PC-3 (cell line): ENCODE data around the gene SYT6. TPM values are rescaled to one million over a fixed set of nuclear protein-coding genes. Genes with fewer than 3 reads are reported as not detected.

Source experiments
- ATAC-seq: fragments of 200-7000 bp; cut with Tn5 transposase; 2 replicates; pipeline ENCODE4 v1.9.1; 2020; ENCODE audit warnings: mild to moderate bottlenecking, moderate library complexity
- Bru-seq: library from RNA; stranded (reverse); fragments of 400-500 nt; gene quantifications from one replicate; lab custom pipeline; 2021; lab: Mats Ljungman, UMichigan
- BruChase-seq, 2 experiments: library from RNA; stranded (reverse); fragments of 400-500 nt; gene quantifications; one replicate each; lab custom pipeline; 2021; lab: Mats Ljungman, UMichigan
- BruUV-seq: library from RNA; stranded (reverse); fragments of 400-500 nt; replicated peaks from 2 replicates; lab custom pipeline; 2021; lab: Mats Ljungman, UMichigan
- CTCF ChIA-PET: fragments of 300-600 bp; sonication (Branson Sonifier 250); formaldehyde crosslinking; loops from one replicate; lab custom pipeline; 2022; ENCODE audit warnings: antibody characterized with exemption; lab: Charles Lee
- POLR2A ChIA-PET: fragments of 300-600 bp; sonication (Branson Sonifier 250); formaldehyde crosslinking; loops from one replicate; lab custom pipeline; 2022; ENCODE audit warnings: antibody characterized with exemption; ENCODE audit not compliant: unreplicated experiment; lab: Charles Lee
- DNase-seq: peaks from one replicate; pipeline ENCODE4 v3.0.0-alpha.2; 2015
- H2AFZ ChIP-seq: fragments of 300-600 bp; sonication (generic); 2 replicates; pipeline ENCODE4 v1.6.0; 2016; ENCODE audit warnings: antibody characterized with exemption, low read length
- H3F3A ChIP-seq: fragments of 300-600 bp; sonication (generic); one replicate; pipeline ENCODE4 v1.6.0; 2017; ENCODE audit warnings: antibody characterized with exemption, low read length, control low read depth, mild to moderate bottlenecking; ENCODE audit not compliant: unreplicated experiment
- H3K27ac ChIP-seq: fragments of 300-600 bp; sonication (generic); 2 replicates; pipeline ENCODE4 v1.5.1; 2016; ENCODE audit warnings: mild to moderate bottlenecking, low read length
- H3K27me3 ChIP-seq: fragments of 300-600 bp; sonication (generic); 2 replicates; pipeline ENCODE4 v1.6.1; 2016; ENCODE audit warnings: low read length, mixed read lengths
- H3K36me3 ChIP-seq: fragments of 300-600 bp; sonication (generic); 2 replicates; pipeline ENCODE4 v1.6.1; 2016; ENCODE audit warnings: low read depth, mixed run types, low read length, mixed read lengths
- H3K4me1 ChIP-seq: fragments of 300-600 bp; sonication (generic); 2 replicates; pipeline ENCODE4 v1.5.1; 2016; ENCODE audit warnings: low read length; ENCODE audit not compliant: insufficient read depth
- H3K4me2 ChIP-seq: fragments of 300-600 bp; sonication (generic); 2 replicates; pipeline ENCODE4 v1.6.0; 2016; ENCODE audit warnings: low read length
- H3K4me3 ChIP-seq: fragments of 300-600 bp; sonication (generic); 2 replicates; pipeline ENCODE4 v1.5.1; 2016; ENCODE audit warnings: mild to moderate bottlenecking, low read length, mixed read lengths
- H3K79me2 ChIP-seq: fragments of 300-600 bp; sonication (generic); 2 replicates; pipeline ENCODE4 v1.6.1; 2017; ENCODE audit warnings: low read length, mixed read lengths
- H3K9ac ChIP-seq: fragments of 300-600 bp; sonication (generic); 2 replicates; pipeline ENCODE4 v1.6.0; 2016; ENCODE audit warnings: mild to moderate bottlenecking, low read length
- H3K9me2 ChIP-seq: fragments of 300-600 bp; sonication (generic); replicated peaks from 2 replicates; pipeline ENCODE4 v1.6.1; 2016; ENCODE audit warnings: mixed run types, low read length, mixed read lengths
- H3K9me3 ChIP-seq: fragments of 300-600 bp; sonication (generic); 2 replicates; pipeline ENCODE4 v1.6.1; 2016; ENCODE audit warnings: low read length, mixed read lengths
- H4K20me1 ChIP-seq: fragments of 300-600 bp; sonication (generic); 2 replicates; pipeline ENCODE4 v1.6.1; 2016; ENCODE audit warnings: low read length, mixed read lengths
- CTCF ChIP-seq: fragments of 300-600 bp; sonication (generic); conservative IDR thresholded peaks from 2 replicates; pipeline ENCODE4 v1.5.1; 2017; ENCODE audit warnings: antibody characterized with exemption, low read depth, mild to moderate bottlenecking, low read length
- EZH2 ChIP-seq: fragments of 300-600 bp; sonication (generic); IDR thresholded peaks from one replicate; pipeline ENCODE4 v1.6.1; 2017; ENCODE audit warnings: antibody characterized with exemption, mild to moderate bottlenecking, low read length; ENCODE audit not compliant: unreplicated experiment
- EZH2phosphoT487 ChIP-seq: fragments of 300-600 bp; sonication (generic); IDR thresholded peaks from 2 replicates; pipeline ENCODE4 v1.6.1; 2018; ENCODE audit warnings: mild to moderate bottlenecking, antibody characterized with exemption, low read length, borderline replicate concordance
- intact Hi-C: fragments of 100-400 bp; cut with micrococcal nuclease; formaldehyde crosslinking; loops from 2 replicates; pipeline ENCODE4 v1.9.0; 2023
- long read RNA-seq: library from polyadenylated mRNA; unstranded; transcript quantifications from one replicate; pipeline ENCODE4 v2.0.0, GENCODE V29; 2021; ENCODE audit not compliant: unreplicated experiment
- total RNA-seq: library from RNA; depleted of rRNA; stranded (reverse); fragments of >200 nt; gene quantifications from 2 replicates; pipeline ENCODE4 v1.2.3, GENCODE V29; 2014; rRNA removed

The SYT6 gene
- not detected in 2 replicates for total RNA-seq
- percentile 1 among the genes with signal in this experiment for Bru-seq, nascent RNA
- percentile 3 among the genes with signal in this experiment for BruChase-seq, experiment 1, labeled RNA remaining after a 6-hour chase
- BruChase-seq, experiment 2, labeled RNA remaining after a 2-hour chase: not detected
- long read RNA-seq: 0 reads

DNA sequence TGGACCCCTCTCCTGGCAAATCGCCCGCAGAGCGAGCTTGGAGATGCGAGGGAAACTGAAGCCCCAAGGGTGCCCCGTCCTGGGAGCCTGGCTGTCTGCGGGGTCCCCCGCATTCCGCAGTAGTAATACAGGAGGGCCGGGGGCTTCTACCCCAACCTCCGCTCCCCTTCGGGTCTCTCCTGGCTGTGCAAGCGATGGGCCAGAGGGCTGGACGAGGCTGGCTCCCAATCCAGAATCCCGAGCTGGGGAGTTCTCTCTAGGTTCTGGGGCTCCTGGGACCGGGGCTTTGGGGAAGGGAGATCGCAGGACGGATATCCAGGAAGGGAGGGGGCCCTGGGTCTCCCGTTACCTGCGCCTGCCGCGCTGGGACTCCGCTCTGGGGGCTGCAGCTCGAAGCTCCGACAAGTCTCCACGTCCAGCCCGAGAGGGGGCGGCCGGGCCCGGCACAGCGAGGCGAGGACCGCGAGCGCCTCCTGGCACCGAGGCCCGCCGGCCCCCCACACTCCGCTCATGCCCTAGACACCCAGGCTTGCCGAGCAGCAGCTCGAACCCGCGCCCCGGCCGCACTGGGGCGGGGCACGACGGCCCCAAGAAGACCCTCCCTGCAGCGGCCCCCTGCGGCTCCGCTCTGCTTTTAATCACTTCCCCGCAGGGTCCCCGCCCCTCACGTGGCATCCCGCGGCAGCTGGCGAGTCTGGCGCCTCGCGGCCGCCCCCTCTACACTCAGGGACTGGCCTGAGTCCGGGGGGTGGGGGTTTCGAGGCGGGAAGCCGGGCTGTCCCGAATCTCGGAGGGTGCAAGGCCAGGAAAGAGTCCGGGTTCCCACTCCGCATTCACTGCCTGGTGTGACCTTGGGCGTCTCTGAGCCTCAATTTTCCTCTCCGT, at the start of gene SYT6:
Gene SYT6 (minus strand): TSS at position 609 of the 885 bp plus-strand sequence. CDS start 97 bp downstream, at position 512.
- no peaks in the 10 kb centered on the region for H3K79me2 ChIP-seq
- H2AFZ ChIP-seq: peak within 1 kb of the TSS; percentile 58
- H3K27me3 ChIP-seq: peaks cover 53% of the 10 kb centered on the region
- no peaks in the 10 kb centered on the region for H3K9me2 ChIP-seq
- intact Hi-C loops: no loop called here
- H3K4me1 ChIP-seq: no peaks in the 10 kb centered on the region
- TF ChIP-seq EZH2 (no peak), CTCF (no peak), EZH2phosphoT487 (no peak)
- peak within 1 kb of the TSS; percentile 80 for H3K4me2 ChIP-seq
- no peak for ATAC-seq
- ChIA-PET CTCF (no interaction called here), POLR2A (no interaction called here)
- no peaks in the 10 kb centered on the region for H3K9me3 ChIP-seq
- no peaks in the 10 kb centered on the region for H3K36me3 ChIP-seq
- no peak within 1 kb of the TSS for H3K9ac ChIP-seq
- H3K27ac ChIP-seq: no peak within 1 kb of the TSS
- H3K4me3 ChIP-seq: peak within 1 kb of the TSS; percentile 65
- H3F3A ChIP-seq: no peaks in the 10 kb centered on the region
- no TSS peak for BruUV-seq
- H4K20me1 ChIP-seq: no peaks in the 10 kb centered on the region
- no peak for DNase-seq

- no peaks in the 10 kb centered on the region for H3K36me3 ChIP-seq
- no peak overlapping the region for H3K4me3 ChIP-seq
- no peak overlapping the region for H2AFZ ChIP-seq
- no peak overlapping the region for H3K4me2 ChIP-seq
- H3K27me3 ChIP-seq: peaks cover 67% of the 10 kb centered on the region
- ATAC-seq: no peak
- intact Hi-C loops: no loop called here
- BruUV-seq: no TSS peak
- no peak overlapping the region for H3K27ac ChIP-seq
- H3K79me2 ChIP-seq: no peaks in the 10 kb centered on the region
- H3F3A ChIP-seq: no peaks in the 10 kb centered on the region
- no peaks in the 10 kb centered on the region for H3K4me1 ChIP-seq
- POLR2A ChIA-PET: no interaction called here
- no peak for DNase-seq
- no peaks in the 10 kb centered on the region for H4K20me1 ChIP-seq
- CTCF ChIA-PET: no interaction called here
- H3K9ac ChIP-seq: no peak overlapping the region
- TF ChIP-seq CTCF (no peak), EZH2phosphoT487 (no peak), EZH2 (no peak)
- H3K9me3 ChIP-seq: no peaks in the 10 kb centered on the region
- H3K9me2 ChIP-seq: no peaks in the 10 kb centered on the region
These were observed 47.8 kb upstream of the SYT6 start for GRCh38 chr1:114201486-114201885.
